NCI-H1105 treated with DMSO at 0.1 percent for 48 hours (cell line): ENCODE measurements around the gene ZNF423.
A peak's percentile ranks its signal among the peaks of the same experiment; 100 is the strongest.
"Not testable (repeated sequence)": the region's sequence is repeated elsewhere in the genome, so short reads cannot be mapped to it uniquely, and the experiment has no call there.

Experiments
- DNase-seq: peaks from one replicate; lab custom pipeline; 2025; lab: John Stamatoyannopoulos, UW

ZNF423 gene

DNA sequence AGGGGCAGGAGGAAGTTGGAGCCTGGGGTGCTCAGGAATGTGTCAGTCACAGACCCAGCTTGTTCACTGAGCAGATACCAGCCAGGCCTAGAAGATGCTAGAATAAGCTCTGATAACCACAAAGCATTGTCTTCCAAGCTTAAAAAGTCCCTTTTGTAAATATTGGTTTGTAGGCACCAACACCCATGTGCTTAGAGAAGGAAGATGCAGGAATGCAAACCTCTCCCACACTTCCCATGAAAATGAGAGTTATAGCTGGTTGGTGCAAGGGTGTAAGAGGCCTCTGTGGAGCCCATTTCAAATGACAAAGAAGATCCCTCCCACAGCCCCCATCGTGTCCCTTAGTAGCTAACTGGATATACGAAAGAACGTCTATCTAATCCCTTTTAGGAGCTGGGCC, 272.0 kb downstream of the ZNF423 start:
- no peak for DNase-seq

DNA sequence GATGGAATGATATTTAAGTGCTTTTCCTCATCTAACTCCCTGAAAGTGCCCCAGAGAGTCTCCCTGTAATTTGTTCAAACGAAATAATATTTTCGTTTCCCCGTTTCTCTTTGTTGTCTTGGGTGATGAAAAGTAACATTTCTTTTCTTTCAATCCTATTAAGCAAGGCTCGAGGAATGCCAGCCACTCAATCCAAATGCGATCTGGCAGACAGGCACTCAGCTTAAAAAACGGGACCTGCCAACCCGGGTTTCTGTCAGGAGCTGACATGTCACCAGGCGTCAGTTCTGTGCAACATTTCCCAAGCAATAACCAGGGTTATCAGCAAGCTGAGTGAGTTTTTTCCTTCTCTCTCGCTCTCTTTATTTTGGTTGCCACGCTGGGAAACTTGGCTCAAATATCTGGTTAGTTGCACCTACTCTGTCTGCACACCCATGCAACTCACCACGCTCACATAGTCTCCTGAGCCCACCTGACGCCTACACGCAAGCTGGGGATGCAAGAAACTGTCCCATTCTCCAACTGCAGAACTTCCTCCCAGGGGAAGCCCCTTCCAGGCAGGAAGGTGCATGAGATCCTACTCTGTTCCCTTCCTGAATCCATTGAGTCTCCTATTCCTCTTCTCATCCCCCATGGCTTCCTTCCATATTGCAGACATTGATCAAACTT, 274.1 kb downstream of the ZNF423 start:
- no peak for DNase-seq

DNA sequence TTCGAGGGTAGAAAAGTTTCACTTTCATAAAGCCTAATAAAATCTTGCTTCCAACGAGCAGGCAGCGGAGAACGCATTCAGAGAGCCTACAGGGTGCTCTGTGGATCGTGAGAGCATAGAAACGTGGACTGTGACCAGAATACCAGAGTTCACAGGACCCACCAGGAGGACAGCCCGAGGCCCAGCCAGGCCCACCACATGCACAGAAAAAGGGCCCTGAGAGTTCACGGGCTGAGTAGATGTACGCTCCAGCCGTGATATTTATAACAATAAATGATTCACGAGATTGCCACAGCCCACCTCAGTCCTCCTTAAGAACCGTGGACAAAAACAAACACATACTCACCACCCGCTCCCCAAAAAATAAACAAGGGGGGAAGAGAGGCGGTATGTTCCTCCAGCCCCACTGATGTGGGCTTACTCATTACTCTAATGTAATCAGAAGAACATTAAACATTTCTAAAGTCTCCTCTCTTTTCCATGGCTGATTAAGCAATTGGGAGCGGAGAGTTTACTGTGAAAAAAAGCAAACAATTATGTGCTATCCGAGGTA, 275.1 kb downstream of the ZNF423 start:
- no peak for DNase-seq

DNA sequence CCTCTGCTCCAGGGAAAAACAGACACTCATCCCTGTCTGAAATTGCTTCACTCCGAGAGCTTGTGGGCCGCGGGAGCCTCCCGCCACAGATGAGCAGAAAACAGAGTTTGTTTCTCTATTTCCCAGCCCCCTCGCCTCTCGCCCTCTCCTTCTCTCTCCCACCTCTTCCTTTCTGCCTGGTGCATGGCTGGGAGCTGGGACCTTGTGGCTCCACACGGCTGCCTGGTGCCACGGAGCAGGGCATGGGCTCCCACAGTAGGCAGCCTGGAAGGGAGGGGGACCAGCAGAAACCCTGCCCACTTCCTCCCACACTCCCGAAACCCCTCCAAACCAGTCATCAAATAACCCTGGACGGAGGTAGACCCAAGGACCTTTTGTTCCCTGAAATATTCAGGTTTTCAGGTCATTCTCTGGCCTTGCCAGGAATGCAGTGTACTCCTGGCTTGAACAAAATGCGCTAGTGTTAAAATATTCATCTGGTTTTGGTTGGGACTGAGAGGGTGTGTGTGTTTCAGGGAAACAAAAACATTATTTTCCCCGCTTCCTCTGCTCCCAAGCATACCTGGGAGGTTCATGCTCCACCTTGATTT, 277.4 kb downstream of the ZNF423 start:
- no peak for DNase-seq

DNA sequence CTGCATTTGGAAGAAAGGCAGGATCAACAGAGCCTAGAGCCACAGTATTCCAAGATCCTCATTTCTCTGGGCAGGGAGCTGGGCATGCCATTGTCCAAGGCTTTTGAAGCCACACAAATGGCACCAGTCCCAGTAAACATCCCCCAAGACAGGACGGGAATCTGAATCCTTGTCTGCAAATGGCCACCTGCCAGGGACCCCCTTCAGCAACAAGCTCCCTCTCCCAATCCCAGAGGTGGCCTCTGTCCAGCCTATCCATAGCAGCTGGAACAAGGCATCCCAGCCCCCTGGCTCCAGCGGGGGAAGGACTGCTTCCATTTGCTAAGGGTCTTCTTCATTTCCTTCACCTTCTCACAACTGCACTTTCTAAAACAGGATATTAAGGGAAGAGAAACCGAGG, 277.9 kb downstream of the ZNF423 start:
- DNase-seq = no peak

DNA sequence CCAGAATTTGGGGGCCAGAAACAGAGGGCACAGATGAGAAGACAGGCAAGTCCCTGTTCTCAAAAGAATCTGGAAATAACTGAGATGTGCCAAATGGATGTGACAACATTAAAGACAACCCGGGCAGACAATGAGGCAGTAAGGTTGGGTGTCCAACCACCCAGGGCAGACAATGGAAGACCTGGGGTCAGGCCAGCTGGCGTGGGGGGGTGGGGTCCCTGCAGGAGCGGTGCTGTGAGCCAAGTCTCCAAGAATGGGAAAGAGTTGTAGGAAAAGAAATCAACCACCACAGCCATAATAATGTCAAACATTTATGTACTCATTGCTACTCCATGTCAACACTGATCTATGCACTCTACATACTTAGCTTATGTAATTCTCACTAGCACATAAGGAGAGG, 279.0 kb downstream of the ZNF423 start:
- DNase-seq = no peak

DNA sequence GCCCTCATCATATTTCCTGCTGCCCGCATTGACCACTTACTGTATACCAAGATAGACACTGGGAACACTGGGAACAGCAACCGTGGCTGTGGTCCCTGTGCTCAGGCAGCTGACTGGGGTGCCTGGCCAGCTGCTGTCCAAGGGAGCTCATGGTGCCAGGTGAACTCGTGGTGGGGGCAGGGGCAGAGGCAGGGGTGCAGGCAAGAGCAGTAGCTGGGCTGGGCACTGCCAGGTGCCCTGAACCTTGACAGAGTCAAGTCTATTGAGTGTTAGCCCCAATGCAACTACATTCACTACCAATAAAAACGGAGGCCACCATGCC, 279.8 kb downstream of the ZNF423 start:
- DNase-seq = no peak

DNA sequence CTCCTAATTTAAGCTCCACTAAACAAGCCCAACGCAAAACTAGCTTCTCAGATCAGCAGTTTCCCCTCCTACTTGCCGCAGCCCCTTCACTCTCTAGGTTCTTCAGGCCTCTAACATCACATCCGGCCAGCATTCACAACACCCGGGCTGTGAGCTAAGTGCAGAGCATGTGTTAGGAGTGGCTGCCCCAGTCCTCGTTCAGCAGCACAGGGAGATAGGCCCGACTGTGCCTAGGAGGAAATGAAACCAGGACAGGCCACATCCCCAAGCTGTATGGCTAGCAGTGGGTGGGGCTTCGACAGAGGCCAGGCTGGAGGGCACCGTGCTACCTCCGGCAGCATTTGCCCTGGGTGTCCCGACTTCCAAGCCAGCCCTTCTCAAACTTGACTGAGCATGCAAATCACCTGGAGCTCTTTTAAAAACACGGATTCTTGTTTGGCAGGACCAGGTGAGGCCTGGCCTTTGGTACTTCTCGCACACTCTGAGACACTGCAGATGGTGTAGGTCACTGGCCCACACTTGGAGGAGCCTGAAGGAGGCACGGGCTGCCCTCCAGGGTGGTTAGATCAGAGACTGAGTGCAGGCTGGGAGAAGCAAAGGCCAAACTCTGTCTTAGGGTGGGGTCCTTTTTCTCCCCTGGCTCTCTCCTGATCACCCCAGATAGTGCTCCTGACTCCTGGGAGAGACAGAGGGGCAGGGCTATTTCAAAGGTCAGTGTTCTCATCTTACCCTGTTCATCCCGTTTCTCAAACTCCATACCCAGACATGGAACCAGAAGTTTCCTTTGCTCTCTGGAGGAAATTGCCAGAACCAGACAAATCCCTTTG, 280.4 kb downstream of the ZNF423 start:
- DNase-seq = no peak

DNA sequence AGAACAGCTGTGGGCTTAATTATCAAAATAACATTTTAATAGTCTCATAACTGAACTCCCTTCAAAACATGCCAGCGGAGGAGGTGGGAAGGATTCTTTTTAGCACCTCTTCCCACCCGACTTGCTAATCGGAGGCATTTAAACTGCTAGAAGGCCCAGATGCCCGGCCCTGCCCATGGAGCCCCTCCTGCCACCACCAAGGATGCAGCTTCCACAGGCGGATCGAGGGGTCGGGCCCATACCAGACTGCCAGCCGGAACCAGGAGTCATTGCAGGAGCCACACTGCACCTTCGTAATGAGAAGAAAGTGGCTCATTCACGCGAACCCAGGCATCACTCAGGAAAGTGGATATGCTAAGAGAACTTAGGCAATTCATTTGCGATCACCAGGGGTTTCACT, 281.1 kb downstream of the ZNF423 start:
- no peak for DNase-seq

DNA sequence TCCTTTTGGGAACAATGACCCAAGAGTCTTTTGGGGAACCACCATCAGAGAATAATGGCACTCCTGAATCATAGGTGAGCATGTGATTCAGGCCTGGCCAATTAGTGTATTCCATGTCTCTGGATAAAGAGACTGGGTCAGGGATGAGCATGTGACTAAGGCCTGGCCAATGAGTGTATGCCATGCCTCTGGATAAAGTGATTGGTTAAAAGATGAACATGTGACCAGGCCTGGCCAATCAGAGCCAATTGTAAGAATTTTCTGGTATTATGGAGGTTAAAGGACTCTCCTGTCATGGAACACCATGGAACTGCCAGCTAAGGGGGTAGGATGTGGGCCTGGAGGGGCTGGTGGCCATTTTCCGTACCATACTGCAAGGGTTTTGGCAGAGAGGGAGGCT, 288.0 kb downstream of the ZNF423 start:
- DNase-seq = no peak

DNA sequence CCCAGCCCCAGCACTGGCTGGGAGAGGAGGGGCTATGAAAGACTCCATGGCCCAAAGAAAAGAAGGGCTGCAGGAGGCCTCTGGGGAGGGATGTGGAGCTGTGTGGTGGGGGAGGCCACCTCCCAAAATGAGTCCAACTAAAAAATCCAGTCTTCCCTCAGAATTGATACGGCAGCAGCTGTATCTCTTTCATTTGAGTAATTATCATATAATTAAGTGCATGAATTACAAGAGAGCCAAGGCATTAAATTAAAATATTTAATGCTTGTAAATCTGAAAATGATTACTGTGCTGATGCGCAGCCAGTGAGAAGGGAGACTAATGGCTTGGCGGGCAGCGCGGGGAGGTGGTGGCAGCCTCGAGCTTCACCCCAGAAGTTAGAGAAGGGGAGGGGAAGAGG, 289.5 kb downstream of the ZNF423 start:
- DNase-seq = peak; percentile 18

DNA sequence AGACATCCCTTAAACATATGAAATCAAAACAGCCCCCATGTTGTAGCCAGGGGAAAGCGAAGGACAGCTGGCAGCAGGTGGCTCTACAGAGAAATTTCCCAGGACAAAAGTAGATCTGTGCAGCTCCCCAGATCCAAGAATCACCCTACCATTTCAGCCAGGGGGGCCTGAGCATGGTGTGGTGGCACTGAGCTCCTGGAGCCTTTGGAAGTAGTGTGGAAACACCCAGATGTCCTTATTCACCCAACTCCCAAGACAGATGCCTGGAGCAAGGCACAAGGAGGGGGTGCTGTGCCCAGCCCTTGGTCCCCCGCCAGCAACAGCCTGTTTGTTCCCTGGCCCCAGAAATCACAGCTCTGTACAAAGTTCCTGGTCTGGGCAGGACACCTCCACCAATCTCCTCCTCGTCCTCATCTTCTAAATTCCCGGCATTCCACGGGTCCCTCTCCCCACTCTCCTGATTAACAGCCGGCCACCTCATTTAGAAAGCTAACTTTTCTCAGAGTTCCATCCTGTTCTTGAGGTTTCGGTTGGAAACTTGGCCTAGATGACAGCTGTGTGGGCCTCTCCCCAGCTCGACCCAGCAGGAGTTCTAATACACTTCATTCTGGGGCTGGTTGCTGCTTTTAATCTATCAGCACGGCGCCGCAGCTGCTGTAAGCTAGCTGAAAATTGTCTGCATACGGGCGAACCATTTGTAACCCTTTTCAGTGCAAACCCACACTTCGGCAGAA, 291.2 kb downstream of the ZNF423 start:
- no peak for DNase-seq

DNA sequence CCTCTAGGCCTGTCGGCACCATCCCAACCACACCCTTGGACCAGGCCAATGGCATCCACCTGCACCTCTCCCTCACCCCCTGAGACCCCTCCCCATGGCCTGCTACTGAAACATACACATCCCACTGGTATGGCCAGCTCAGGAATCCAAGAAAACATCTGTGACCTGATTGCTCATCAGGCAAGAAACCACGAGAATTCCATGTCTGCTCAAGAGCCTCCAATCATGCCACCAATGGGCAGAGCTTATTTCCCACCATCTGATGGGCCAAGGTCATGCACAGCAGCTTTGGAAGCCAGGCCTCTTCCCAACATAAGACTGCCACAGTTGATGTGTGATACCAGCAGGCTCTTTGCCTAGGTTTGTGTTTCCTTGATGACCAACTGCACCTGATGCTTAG, 292.2 kb downstream of the ZNF423 start:
- DNase-seq = no peak

DNA sequence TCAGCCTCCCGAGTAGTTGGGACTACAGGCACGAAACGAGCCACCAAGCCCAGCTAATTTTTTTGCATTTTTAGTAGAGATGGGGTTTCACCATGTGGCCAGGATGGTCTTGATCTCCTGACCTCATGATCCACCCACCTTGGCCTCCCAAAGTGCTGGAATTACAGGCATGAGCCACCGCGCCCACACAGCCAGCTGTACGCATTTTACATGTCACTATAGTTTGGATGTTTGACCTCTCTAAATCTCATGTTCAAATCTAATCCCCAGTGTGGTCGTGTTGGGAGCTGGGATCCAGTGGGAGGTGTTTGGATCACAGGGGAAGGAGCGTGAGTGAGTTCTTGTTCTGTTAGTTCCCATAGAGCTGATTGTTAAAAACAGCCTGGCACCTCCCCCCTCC, 293.0 kb downstream of the ZNF423 start:
- not testable (repeated sequence) for DNase-seq

DNA sequence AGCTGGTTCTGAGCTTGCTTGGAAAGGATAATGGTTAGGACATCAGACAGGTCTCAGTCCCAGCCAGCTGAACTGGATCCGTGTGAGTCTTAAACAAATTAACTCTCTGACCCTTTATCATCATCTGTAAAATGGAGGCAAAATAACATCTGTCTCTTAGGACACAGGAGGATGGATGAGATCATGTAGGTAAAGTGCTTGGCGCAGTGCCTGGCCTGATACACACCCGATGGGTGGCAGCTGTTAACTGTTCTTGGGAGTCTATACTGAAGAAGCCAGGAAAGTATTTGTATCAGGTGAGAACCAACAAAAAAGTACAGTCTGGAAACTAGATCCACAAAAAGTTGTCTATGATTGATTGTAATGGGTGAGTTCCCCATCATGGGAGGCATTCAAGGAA, 293.7 kb downstream of the ZNF423 start:
- peak; percentile 49 for DNase-seq

DNA sequence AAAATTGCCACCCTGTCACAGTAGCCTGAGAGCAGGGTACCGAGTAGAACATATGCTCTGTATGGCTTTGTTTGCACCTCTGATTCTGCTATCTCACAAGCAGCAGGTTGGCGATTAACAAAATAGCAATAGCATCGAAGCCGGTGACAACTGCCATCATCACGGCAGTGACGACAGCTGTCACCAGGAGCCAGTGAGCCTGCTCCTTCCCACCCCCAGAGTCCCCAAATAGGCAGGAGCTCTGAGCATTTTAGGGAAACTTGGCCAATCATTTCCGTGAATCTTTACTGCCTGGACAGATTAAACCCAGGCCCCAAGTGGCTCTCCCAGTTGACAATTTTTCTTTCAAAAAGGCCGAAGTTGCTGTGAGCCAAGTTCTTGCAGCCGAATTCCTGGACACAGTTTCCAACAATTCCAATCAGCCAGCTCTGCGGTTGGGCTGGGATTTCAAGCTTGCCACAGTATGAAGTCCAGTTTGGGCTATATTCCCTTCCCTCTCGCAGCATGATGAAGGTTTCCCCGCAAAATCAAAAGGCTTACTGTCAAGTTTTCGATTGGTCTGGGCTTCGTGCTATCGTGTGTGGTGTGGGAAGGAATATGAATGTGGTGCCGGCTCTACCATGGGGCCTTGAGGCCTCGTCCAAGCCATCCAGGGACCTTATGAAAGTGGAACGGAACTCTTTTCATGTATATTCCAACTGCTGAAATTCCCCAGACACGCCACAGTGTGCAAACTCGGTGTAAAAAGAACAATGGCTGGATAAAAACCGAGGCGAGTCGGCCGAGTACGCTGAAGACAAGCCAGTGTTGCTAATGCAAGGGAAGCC, 295.7 kb downstream of the ZNF423 start:
- no peak for DNase-seq

DNA sequence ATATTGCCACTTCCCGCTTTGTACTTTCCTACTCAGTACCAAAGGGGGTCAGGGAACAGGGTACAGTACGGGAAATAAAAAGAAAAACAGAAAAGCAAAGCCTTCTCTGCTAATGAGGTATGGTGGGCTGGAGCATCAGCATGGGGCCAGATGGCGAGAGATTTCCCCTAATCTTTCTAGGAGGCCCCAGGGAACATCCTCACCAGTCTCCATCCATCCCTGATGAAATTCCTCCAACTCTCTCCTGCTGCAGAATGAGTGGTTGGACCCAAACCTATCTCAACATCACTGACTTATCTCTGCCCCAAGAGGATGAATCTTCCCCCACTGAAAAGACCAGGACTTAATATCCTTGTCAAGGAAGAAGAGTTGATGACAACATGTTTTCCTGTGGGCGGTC, 296.7 kb downstream of the ZNF423 start:
- no peak for DNase-seq

DNA sequence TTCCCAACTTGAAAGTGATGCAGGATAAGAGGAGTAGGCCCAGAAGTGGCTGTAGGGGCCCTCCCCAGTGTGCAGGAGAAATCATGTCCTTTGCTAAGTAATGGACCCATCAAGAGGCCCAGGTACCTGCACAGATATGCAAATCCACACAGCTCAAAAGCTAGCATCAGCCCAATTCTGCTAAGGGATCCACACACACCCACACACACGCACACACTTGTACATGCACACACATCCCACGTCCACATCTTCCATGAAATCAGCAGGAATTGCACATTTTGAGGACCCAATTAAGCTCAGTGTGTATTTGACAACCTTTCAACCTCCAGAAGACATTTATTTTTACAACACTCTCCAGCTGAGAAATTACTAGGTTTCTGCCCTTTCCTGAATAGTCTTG, 297.5 kb downstream of the ZNF423 start:
- no peak for DNase-seq

DNA sequence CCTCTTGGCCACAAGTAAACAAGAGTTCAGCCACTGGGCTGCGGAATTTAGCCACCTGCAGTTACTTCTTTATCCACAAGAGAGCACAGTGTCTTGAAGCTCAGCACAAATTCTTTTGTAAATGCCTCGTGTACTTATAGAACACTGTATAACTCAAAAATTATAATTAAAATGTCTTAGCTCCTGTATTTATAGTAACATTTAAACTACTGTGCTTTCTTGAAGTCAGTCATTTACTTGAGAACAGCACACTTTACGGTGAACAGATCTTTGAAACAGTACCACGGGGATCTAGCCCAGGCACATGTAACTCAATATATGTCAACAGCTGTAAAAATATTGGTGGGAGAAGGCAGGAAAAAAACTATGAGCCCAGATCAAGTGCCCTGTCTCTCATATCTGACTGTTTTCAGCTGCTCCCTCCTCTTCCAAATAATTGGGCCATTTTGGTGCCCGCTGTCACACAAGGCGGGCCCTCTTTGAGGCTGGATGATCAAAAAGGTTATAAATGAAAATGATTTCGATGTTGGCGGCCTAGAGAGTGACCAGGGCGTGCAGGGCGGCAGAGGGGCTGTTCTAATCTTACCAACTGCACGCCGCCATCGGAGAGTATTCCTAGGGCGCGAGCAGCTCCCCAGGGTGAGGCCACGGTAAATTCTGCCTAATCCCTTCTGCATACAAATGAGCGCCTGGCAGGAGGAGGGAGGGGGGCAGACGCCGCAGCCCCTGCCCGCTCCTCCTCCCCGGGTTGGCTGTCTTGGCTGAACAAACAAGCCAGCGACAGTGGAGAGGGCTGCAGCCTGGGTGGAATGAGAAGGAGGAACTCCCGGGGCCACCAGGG, 299.1 kb downstream of the ZNF423 start:
- DNase-seq = peak; percentile 86

DNA sequence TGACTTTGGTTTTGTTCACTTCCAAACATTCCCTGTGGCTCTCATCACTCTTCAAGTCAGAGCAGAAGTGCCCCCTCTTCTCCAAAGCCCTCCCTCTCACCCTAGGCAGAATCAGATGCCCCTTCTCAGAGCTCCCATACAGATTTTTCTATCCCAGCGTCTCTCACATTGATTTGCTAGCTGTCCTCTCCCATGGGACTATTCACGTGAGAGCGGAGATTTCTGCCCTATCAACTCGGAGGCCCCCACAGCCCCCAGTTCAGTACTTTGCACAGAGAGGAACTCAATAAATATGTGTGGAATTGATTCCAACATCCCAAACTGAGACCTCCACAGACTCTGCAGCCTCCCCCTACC, 299.7 kb downstream of the ZNF423 start:
- DNase-seq = no peak

DNA sequence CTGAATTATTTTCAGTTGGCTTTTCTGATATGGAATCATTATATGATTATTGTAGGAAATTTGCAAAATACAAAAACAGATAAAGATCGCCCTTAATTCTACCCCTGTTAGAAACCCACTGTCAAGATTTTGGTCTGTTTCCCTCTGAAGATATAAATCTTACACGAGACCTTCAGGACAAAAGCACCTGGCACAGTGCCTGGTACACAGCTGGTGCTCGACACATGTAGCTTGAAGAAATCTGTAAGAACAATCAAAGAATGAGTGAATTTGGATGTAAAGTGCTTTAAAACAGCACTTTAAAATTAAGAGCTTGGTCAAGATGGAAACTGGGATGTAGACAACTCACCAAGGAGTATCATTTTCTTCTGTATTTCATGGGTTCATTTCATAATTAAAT, 301.2 kb downstream of the ZNF423 start:
- DNase-seq = no peak
